HG02884 (cell line): ENCODE results near the gene AFP.

Experiments used
- ATAC-seq: cut with Tn5 transposase; IDR thresholded peaks from one replicate; pipeline ENCODE4 v1.9.1; 2021; ENCODE audit warnings: mild to moderate bottlenecking, moderate library complexity; ENCODE audit not compliant: unreplicated experiment

AFP gene

DNA sequence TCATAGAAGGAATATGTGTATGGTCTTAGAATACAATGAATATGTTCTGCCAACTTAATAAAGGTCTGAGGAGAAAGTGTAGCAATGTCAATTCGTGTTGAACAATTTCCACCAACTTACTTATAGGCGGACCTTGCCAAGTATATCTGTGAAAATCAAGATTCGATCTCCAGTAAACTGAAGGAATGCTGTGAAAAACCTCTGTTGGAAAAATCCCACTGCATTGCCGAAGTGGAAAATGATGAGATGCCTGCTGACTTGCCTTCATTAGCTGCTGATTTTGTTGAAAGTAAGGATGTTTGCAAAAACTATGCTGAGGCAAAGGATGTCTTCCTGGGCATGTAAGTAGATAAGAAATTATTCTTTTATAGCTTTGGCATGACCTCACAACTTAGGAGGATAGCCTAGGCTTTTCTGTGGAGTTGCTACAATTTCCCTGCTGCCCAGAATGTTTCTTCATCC, 22.7 kb upstream of the AFP start:
- ATAC-seq = no peak

DNA sequence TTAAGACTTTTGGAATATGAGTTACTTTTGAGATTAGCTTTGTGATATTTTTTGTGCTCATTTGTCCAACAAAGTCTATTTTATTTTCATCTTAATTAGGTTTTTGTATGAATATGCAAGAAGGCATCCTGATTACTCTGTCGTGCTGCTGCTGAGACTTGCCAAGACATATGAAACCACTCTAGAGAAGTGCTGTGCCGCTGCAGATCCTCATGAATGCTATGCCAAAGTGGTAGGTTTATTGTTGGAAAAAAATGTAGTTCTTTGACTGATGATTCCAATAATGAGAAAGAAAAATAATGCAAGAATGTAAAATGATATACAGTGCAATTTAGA, 21.1 kb upstream of the AFP start:
- ATAC-seq = no peak

DNA sequence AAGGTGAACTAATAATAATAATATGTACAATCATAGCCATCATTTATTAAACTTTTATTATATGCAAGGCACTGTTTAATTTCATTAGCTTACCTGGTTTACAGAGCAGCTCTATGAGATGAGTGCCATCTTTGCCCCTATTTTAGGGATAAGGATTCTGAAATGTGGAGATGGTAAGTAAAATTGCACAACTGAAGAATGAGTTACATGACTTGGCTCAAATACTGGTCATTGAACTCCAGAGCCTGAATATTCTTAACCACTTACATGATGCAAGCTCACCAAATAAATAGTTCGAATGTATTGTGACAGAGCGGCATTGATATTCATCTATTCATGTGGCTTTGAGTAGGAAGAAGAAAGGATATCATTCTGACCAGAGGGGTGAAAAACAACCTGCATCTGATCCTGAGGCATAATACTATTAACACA, 20.2 kb upstream of the AFP start:
- ATAC-seq = no peak

DNA sequence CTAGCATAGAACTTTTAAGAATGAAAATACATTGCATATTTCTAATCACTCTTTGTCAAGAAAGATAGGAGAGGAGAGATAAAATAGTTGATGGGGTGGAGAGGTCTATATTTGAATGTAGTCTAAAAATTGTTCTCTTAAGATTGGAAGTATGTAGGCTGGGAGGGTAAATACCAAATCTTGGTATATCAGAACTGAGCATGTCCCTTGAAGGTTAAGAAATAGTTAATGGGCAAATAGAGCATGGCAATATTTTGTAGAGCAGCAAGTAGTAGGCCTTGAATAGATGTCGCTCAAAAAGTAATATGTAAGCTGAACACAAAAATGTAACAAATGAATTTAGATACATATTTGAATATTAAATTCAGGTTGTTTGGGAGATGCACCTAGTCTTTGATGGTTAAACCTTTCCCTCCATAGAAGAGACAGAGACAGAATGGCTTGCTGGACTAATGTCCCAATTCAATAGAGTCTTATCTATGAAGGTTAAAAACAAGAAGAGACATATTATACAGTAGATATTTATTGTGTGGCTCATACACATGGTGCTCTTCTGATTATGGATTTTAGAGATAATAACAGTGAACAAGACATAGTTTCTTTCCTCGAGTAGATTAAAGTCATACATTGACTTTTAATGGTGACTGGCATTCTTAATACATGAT, 19.5 kb upstream of the AFP start:
- no peak for ATAC-seq

DNA sequence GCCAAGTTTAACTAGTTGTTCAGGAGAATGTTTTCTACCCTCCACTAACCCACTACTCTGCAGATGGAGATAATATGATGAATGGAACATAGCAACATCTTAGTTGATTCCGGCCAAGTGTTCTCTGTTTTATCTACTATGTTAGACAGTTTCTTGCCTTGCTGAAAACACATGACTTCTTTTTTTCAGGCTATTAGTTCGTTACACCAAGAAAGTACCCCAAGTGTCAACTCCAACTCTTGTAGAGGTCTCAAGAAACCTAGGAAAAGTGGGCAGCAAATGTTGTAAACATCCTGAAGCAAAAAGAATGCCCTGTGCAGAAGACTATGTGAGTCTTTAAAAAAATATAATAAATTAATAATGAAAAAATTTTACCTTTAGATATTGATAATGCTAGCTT, 18.7 kb upstream of the AFP start:
- no peak for ATAC-seq

DNA sequence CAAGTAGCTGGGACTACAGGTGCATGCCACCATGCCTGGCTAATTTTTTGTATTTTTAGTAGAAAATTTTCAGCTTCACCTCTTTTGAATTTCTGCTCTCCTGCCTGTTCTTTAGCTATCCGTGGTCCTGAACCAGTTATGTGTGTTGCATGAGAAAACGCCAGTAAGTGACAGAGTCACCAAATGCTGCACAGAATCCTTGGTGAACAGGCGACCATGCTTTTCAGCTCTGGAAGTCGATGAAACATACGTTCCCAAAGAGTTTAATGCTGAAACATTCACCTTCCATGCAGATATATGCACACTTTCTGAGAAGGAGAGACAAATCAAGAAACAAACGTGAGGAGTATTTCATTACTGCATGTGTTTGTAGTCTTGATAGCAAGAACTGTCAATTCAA, 18.0 kb upstream of the AFP start:
- ATAC-seq = no peak

DNA sequence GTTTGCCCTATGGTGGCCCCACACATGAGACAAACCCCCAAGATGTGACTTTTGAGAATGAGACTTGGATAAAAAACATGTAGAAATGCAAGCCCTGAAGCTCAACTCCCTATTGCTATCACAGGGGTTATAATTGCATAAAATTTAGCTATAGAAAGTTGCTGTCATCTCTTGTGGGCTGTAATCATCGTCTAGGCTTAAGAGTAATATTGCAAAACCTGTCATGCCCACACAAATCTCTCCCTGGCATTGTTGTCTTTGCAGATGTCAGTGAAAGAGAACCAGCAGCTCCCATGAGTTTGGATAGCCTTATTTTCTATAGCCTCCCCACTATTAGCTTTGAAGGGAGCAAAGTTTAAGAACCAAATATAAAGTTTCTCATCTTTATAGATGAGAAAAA, 17.3 kb upstream of the AFP start:
- no peak for ATAC-seq

DNA sequence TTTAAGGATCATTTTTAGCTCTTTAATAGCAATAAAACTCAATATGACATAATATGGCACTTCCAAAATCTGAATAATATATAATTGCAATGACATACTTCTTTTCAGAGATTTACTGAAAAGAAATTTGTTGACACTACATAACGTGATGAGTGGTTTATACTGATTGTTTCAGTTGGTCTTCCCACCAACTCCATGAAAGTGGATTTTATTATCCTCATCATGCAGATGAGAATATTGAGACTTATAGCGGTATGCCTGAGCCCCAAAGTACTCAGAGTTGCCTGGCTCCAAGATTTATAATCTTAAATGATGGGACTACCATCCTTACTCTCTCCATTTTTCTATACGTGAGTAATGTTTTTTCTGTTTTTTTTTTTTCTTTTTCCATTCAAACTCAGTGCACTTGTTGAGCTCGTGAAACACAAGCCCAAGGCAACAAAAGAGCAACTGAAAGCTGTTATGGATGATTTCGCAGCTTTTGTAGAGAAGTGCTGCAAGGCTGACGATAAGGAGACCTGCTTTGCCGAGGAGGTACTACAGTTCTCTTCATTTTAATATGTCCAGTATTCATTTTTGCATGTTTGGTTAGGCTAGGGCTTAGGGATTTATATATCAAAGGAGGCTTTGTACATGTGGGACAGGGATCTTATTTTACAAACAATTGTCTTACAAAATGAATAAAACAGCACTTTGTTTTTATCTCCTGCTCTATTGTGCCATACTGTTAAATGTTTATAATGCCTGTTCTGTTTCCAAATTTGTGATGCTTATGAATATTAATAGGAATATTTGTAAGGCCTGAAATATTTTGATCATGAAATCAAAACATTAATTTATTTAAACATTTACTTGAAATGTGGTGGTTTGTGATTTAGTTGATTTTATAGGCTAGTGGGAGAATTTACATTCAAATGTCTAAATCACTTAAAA, 16.6 kb upstream of the AFP start:
- no peak for ATAC-seq

DNA sequence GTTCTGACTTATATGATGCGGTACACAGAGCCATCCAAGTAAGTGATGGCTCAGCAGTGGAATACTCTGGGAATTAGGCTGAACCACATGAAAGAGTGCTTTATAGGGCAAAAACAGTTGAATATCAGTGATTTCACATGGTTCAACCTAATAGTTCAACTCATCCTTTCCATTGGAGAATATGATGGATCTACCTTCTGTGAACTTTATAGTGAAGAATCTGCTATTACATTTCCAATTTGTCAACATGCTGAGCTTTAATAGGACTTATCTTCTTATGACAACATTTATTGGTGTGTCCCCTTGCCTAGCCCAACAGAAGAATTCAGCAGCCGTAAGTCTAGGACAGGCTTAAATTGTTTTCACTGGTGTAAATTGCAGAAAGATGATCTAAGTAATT, 15.4 kb upstream of the AFP start:
- no peak for ATAC-seq

DNA sequence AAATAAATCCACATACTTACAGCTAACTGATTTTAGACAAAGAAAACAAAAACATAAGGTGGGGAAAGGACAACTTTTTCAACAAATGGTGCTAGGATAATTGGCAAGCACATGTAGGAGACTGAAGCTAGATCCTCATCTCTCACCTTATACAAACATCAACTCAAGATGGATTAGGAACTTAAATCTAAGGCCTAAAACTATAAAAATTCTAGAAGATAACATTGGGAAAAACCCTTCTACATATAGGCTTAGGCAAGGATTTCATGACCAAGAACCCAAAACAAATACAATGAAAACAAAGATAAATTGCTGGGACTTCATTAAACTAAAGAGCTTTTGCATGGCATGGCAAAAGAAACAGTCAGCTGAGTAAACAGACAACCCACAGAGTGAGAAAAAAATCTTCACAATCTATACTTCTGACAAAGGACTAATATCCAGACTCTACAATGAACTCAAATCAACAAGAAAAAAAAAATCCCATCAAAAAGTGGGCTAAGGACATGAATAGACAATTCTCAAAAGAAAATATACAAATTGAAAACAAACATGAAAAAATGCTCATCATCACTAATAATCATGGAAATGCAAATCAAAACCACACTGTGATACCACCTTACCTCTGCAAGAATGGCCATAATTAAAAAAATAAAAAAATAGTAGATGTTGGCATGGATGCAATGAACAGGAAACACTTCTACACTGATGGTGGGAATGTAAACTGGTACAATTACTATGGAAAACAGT, 14.1 kb upstream of the AFP start:
- no peak for ATAC-seq

DNA sequence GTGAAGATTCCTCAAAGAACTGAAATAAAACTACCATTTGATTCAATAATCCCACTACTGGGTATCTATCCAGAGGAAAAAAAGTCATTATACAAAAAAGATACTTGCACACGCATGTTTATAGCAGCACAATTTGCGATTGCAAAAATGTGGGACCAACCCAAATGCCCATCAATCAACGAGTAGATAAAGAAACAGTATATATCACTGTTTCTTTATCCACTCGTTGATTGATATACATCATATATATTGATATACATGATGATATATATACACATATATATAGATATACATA, 13.6 kb upstream of the AFP start:
- ATAC-seq = no peak

DNA sequence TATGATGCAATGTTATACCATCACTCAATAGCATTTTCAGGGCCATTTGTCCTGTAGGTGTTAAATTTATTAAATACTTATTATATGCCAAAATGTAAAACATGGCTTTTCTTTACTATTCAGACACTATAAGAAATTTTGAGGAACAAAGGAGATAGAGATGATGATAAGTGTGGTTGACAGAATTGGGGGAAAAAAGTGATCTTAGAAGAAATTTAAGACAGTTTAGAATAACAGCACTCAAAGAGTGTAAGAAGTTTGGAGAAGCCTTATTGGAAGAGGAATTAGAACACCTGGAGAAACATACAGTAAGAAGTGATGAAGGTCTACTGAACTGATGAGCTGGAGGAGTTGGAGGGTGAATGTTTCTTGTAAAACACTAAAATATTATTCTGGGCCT, 12.8 kb upstream of the AFP start:
- ATAC-seq = no peak

DNA sequence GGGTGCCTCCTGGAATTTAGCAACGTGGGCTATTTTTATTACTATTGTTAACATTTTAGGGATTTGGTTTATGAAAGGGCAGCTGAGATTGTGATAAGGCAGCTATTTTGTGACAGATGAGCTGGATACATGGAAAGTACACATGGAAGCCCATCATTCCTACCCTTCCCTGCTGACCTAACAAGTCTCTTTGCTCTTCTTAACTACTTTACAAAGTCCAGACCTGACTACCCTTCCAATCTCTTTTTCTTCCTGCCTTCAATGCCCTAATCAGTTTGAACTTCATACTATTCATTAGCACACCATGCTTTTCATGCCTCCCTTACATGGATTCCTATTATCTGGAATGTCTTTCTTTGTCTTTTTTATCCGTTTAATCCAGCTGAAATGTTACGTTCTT, 9.4 kb upstream of the AFP start:
- no peak for ATAC-seq

DNA sequence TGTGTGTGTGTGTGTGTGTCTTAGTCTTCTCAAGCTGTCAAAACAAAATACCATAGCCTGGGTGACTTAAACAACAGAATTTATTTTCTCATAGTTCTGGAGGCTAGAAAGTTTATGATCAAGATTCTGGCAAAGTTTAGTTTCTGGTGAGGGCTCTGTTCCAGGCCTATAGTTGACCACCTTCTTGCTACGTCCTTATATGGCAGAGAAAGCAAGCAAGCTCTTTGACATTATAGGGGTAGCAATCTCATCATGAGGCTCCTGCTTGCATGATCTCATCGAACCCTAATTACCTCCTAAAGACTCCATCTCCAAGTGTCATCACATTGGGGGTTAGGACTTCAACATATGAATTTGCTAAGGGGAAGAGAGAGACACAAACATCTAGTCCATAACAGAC, 6.9 kb upstream of the AFP start:
- no peak for ATAC-seq

DNA sequence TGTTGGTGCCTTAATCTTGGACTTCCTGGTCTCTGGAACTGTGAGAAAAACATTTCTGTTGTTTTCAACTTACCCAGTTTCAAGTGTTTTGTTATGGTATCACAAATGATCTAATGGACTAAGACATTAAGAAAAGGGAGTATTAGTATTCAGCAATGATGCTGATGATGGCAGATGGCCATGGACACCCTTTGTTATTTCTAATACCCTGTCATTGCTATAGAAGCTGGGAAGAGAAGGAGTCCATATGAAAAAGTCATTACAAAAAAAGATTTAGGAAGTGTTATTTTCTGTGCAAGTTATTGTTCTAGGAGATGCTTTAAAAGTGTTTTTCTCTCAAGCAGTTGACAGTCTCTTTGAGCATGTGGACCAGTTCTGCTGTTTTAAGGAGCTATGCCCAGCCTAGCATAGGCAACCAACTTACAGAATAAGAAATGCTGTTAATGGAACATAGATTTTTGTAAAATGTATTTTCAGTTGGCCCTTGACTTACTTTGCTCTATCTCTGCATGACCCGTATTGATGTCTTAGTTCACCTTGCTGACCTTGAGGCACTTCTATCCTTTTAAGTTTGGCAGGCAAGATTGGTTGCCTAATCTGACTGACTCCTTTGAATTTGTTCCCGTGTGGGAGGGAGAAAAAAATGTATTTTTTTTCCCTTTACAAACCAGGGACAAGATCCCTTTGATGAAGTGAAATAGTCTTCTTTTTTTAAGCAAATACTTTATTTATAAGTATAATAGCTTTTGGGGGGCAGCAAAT, 6.0 kb upstream of the AFP start:
- ATAC-seq = no peak

DNA sequence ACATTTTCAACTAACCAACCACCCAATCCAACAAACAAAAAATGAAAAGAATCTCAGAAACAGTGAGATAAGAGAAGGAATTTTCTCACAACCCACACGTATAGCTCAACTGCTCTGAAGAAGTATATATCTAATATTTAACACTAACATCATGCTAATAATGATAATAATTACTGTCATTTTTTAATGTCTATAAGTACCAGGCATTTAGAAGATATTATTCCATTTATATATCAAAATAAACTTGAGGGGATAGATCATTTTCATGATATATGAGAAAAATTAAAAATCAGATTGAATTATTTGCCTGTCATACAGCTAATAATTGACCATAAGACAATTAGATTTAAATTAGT, 4.2 kb upstream of the AFP start:
- no peak for ATAC-seq

DNA sequence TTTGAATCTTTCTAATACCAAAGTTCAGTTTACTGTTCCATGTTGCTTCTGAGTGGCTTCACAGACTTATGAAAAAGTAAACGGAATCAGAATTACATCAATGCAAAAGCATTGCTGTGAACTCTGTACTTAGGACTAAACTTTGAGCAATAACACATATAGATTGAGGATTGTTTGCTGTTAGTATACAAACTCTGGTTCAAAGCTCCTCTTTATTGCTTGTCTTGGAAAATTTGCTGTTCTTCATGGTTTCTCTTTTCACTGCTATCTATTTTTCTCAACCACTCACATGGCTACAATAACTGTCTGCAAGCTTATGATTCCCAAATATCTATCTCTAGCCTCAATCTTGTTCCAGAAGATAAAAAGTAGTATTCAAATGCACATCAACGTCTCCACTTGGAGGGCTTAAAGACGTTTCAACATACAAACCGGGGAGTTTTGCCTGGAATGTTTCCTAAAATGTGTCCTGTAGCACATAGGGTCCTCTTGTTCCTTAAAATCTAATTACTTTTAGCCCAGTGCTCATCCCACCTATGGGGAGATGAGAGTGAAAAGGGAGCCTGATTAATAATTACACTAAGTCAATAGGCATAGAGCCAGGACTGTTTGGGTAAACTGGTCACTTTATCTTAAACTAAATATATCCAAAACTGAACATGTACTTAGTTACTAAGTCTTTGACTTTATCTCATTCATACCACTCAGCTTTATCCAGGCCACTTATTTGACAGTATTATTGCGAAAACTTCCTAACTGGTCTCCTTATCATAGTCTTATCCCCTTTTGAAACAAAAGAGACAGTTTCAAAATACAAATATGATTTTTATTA, 3.6 kb upstream of the AFP start:
- ATAC-seq = no peak

DNA sequence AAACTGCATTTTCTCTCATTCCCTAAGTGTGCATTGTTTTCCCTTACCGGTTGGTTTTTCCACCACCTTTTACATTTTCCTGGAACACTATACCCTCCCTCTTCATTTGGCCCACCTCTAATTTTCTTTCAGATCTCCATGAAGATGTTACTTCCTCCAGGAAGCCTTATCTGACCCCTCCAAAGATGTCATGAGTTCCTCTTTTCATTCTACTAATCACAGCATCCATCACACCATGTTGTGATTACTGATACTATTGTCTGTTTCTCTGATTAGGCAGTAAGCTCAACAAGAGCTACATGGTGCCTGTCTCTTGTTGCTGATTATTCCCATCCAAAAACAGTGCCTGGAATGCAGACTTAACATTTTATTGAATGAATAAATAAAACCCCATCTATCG, 2.9 kb upstream of the AFP start:
- ATAC-seq = no peak

DNA sequence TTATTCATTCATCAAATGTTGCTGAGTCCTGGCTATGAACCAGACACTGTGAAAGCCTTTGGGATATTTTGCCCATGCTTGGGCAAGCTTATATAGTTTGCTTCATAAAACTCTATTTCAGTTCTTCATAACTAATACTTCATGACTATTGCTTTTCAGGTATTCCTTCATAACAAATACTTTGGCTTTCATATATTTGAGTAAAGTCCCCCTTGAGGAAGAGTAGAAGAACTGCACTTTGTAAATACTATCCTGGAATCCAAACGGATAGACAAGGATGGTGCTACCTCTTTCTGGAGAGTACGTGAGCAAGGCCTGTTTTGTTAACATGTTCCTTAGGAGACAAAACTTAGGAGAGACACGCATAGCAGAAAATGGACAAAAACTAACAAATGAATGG, 1.7 kb upstream of the AFP start:
- ATAC-seq = no peak
